MM.1S (cell line): Measurements from ENCODE around the gene MRPL46.
"Not testable (repeated sequence)": the region's sequence is repeated elsewhere in the genome, so short reads cannot be mapped to it uniquely, and the experiment has no call there.

Source experiments
- DNase-seq: peaks from one replicate; pipeline ENCODE4 v3.0.0-alpha.2; 2015
- H2AFZ ChIP-seq: fragments of 300-600 bp; sonication (generic); 2 replicates; pipeline ENCODE4 v1.6.0; 2016; ENCODE audit warnings: antibody characterized with exemption, low read length
- H3F3A ChIP-seq: fragments of 300-600 bp; sonication (generic); 2 replicates; pipeline ENCODE4 v1.6.1; 2016; ENCODE audit warnings: mild to moderate bottlenecking, antibody characterized with exemption, low read length, moderate library complexity, mixed read lengths; ENCODE audit not compliant: insufficient read depth
- H3K27ac ChIP-seq: fragments of 300-600 bp; sonication (generic); 2 replicates; pipeline ENCODE4 v1.5.1; 2016; ENCODE audit warnings: mild to moderate bottlenecking, low read length
- H3K27me3 ChIP-seq: fragments of 300-600 bp; sonication (generic); replicated peaks from 2 replicates; pipeline ENCODE4 v1.6.0; 2016; ENCODE audit warnings: low read length; ENCODE audit not compliant: insufficient read depth
- H3K36me3 ChIP-seq: fragments of 300-600 bp; sonication (generic); replicated peaks from 2 replicates; pipeline ENCODE4 v1.6.1; 2016; ENCODE audit warnings: mild to moderate bottlenecking, low read length, mixed read lengths; ENCODE audit not compliant: insufficient read depth
- H3K4me1 ChIP-seq: fragments of 300-600 bp; sonication (generic); 2 replicates; pipeline ENCODE4 v1.6.1; 2016; ENCODE audit warnings: low read length, mixed read lengths
- H3K4me2 ChIP-seq: fragments of 300-600 bp; sonication (generic); 2 replicates; pipeline ENCODE4 v1.6.0; 2016; ENCODE audit warnings: low read depth, low read length
- H3K4me3 ChIP-seq: fragments of 300-600 bp; sonication (generic); 2 replicates; pipeline ENCODE4 v1.5.1; 2016; ENCODE audit warnings: low read length, mixed read lengths
- H3K79me2 ChIP-seq: fragments of 300-600 bp; sonication (generic); 2 replicates; pipeline ENCODE4 v1.6.1; 2016; ENCODE audit warnings: mixed run types, low read length, mixed read lengths
- H3K9ac ChIP-seq: fragments of 300-600 bp; sonication (generic); 2 replicates; pipeline ENCODE4 v1.6.1; 2016; ENCODE audit warnings: low read length, mixed read lengths
- H3K9me2 ChIP-seq: fragments of 300-600 bp; sonication (generic); replicated peaks from 2 replicates; pipeline ENCODE4 v1.6.1; 2016; ENCODE audit warnings: mild to moderate bottlenecking, low read length, mixed read lengths; ENCODE audit not compliant: insufficient read depth
- H3K9me3 ChIP-seq: fragments of 300-600 bp; sonication (generic); replicated peaks from 2 replicates; pipeline ENCODE4 v1.6.1; 2016; ENCODE audit warnings: mild to moderate bottlenecking, low read length, mixed read lengths; ENCODE audit not compliant: insufficient read depth
- H4K20me1 ChIP-seq: fragments of 300-600 bp; sonication (generic); 2 replicates; pipeline ENCODE4 v1.6.1; 2016; ENCODE audit warnings: mild to moderate bottlenecking, low read length, moderate library complexity, mixed read lengths; ENCODE audit not compliant: insufficient read depth
- CTCF ChIP-seq: fragments of 300-600 bp; sonication (generic); IDR thresholded peaks from 2 replicates; pipeline ENCODE4 v1.5.1; 2016; ENCODE audit warnings: antibody characterized with exemption, low read length, mixed read lengths
- EZH2 ChIP-seq: fragments of 300-600 bp; sonication (generic); optimal IDR thresholded peaks from 2 replicates; pipeline ENCODE3; 2017; ENCODE audit warnings: low read depth, mild to moderate bottlenecking, antibody characterized with exemption, low read length, mixed read lengths
- EZH2phosphoT487 ChIP-seq: fragments of 300-600 bp; sonication (generic); IDR thresholded peaks from 2 replicates; pipeline ENCODE4 v1.6.1; 2018; ENCODE audit warnings: antibody characterized with exemption, low read length

MRPL46 gene

GRCh38 chr15:88472225-88472624 lies 5.0 kb upstream of the MRPL46 start:
- no peaks in the 10 kb centered on the region for H3K9me3 ChIP-seq
- no peak for TF ChIP-seq CTCF
- no peak for TF ChIP-seq EZH2
- no peak for TF ChIP-seq EZH2phosphoT487
- no peak overlapping the region for H3K27ac ChIP-seq
- H3K4me3 ChIP-seq, result no peak overlapping the region
- H3F3A ChIP-seq, result 0 out of 2 replicates have a peak, but pooled peaks cover 3% of the 10 kb centered on the region
- H3K79me2 ChIP-seq, result peaks cover 30% of the 10 kb centered on the region
- H3K4me2 ChIP-seq, result no peak overlapping the region
- H3K36me3 ChIP-seq, result 0 out of 2 replicates have a peak, but pooled peaks cover 5% of the 10 kb centered on the region
- 0 out of 2 replicates have a peak, but pooled peaks cover 3% of the 10 kb centered on the region for H3K4me1 ChIP-seq
- H3K27me3 ChIP-seq, result no peaks in the 10 kb centered on the region
- H3K9ac ChIP-seq, result no peak overlapping the region
- H2AFZ ChIP-seq, result no peak overlapping the region
- no peak for DNase-seq
- H4K20me1 ChIP-seq, result no peaks in the 10 kb centered on the region
- no peaks in the 10 kb centered on the region for H3K9me2 ChIP-seq

- Histone ChIP-seq H2AFZ (no peak overlapping the region), H3K9me2 (no peaks in the 10 kb centered on the region), H3K4me3 (no peak overlapping the region), H3F3A (0 out of 2 replicates have a peak, but pooled peaks cover under 1% of the 10 kb centered on the region), H3K9me3 (no peaks in the 10 kb centered on the region), H3K27ac (no peak overlapping the region), H3K79me2 (peaks cover 44% of the 10 kb centered on the region), H4K20me1 (no peaks in the 10 kb centered on the region), H3K27me3 (no peaks in the 10 kb centered on the region), H3K4me1 (peaks cover 11% of the 10 kb centered on the region), H3K36me3 (0 out of 2 replicates have a peak, but pooled peaks cover 5% of the 10 kb centered on the region), H3K4me2 (no peak overlapping the region), H3K9ac (no peak overlapping the region)
- TF ChIP-seq EZH2phosphoT487, result no peak
- 0 out of 2 replicates have a peak, but pooled peaks have one; percentile 13 for TF ChIP-seq CTCF
- DNase-seq, result peak; percentile 3
Measured at GRCh38 chr15:88470625-88471372, 3.6 kb upstream of the MRPL46 start.

GRCh38 chr15:88469321-88469720 lies 2.1 kb upstream of the MRPL46 start:
- Histone ChIP-seq H3K4me3 (no peak overlapping the region), H3K4me2 (no peak overlapping the region), H3F3A (no peaks in the 10 kb centered on the region), H3K79me2 (peaks cover 57% of the 10 kb centered on the region), H2AFZ (no peak overlapping the region), H3K27me3 (no peaks in the 10 kb centered on the region), H3K9me3 (no peaks in the 10 kb centered on the region), H3K9me2 (no peaks in the 10 kb centered on the region), H3K27ac (no peak overlapping the region), H3K9ac (no peak overlapping the region), H3K4me1 (peaks cover 11% of the 10 kb centered on the region), H4K20me1 (no peaks in the 10 kb centered on the region), H3K36me3 (0 out of 2 replicates have a peak, but pooled peaks cover 7% of the 10 kb centered on the region)
- no peak for DNase-seq
- TF ChIP-seq EZH2, result no peak
- TF ChIP-seq CTCF, result no peak
- TF ChIP-seq EZH2phosphoT487, result no peak

- H3K9me2 ChIP-seq, H3K9ac ChIP-seq, H3K27ac ChIP-seq, H3K9me3 ChIP-seq, DNase-seq, H2AFZ ChIP-seq, H3F3A ChIP-seq, H4K20me1 ChIP-seq, H3K27me3 ChIP-seq: not testable (repeated sequence)
- H3K79me2 ChIP-seq, result peaks cover 57% of the 10 kb centered on the region
- H3K4me3 ChIP-seq, result peak overlapping the region; percentile 89; the same call in 1 of the 2 replicates
- H3K4me1 ChIP-seq, result peaks cover 11% of the 10 kb centered on the region
- H3K36me3 ChIP-seq, result 0 out of 2 replicates have a peak, but pooled peaks cover 11% of the 10 kb centered on the region
- peak overlapping the region; percentile 88 for H3K4me2 ChIP-seq
Measured at GRCh38 chr15:88468721-88469120, 1.5 kb upstream of the MRPL46 start.
